Stomach (tissue), 9 donors: ENCODE data around the gene KCNIP4. TPM values are rescaled to one million over a fixed set of nuclear protein-coding genes. Genes with fewer than 3 reads are reported as not detected.

Experiments
- DNase-seq, 2 donors: peaks; one replicate each; pipeline versions ENCODE4 v3.0.0 to v3.0.0-alpha.2; 2013 to 2019
- H3K27ac ChIP-seq, 5 donors: fragments of 200-600 bp in 4 of 5; sonication (generic) in 4 of 5; one replicate each; pipeline ENCODE4 v1.5.1; 2013 to 2019; ENCODE audit warnings: mild to moderate bottlenecking in 1 of 5, moderate library complexity in 1 of 5
- H3K27me3 ChIP-seq, 3 donors: fragments of 200-600 bp; sonication (generic); one replicate each; pipeline ENCODE4 v1.5.1; 2017 to 2019; ENCODE audit warnings: mixed run types in 1 of 3
- H3K36me3 ChIP-seq, 4 donors: fragments of 200-600 bp; sonication (generic); 1 replicate in 3 of 4; 2 replicates in 1 of 4; pipeline ENCODE4 v1.5.1; 2016 to 2019
- H3K4me1 ChIP-seq, 4 donors: fragments of 200-600 bp; sonication (generic); one replicate each; pipeline ENCODE4 v1.5.1; 2016 to 2019
- H3K4me3 ChIP-seq, 4 donors: fragments of 200-600 bp; sonication (generic) in 3 of 4; one replicate each; pipeline ENCODE4 v1.5.1; 2016 to 2019; ENCODE audit warnings: mild to moderate bottlenecking in 1 of 4
- H3K9me3 ChIP-seq, 4 donors: fragments of 200-600 bp; sonication (generic); one replicate each; pipeline ENCODE4 v1.5.1; 2016 to 2019
- EP300 ChIP-seq: sonication (generic); formaldehyde crosslinking; IDR thresholded peaks from one replicate; pipeline ENCODE4 v1.6.1; 2017; ENCODE audit warnings: antibody characterized with exemption
- POLR2A ChIP-seq, 4 donors: fragments of 450-650 bp; IDR thresholded peaks; one replicate each; pipeline ENCODE4 v1.6.1; 2016; ENCODE audit warnings: antibody characterized with exemption in 4 of 4, control low read depth in 2 of 4, mild to moderate bottlenecking in 1 of 4, moderate library complexity in 1 of 4
- POLR2AphosphoS5 ChIP-seq, 3 donors: sonication (generic); formaldehyde crosslinking; IDR thresholded peaks; one replicate each; pipeline ENCODE4 v1.6.1; 2016; ENCODE audit warnings: antibody characterized with exemption in 3 of 3
- WGBS, 5 donors: extraction: QIAGEN DNeasy Blood & Tissue Kit in 3 of 5; methylation state at CpG; one replicate each; pipeline versions ENCODE4 v1.1.5 to v1.1.7; 2013 to 2018; 5-methylcytosine and 5-hydroxymethylcytosine counted together
- intact Hi-C: fragments of 100-400 bp; cut with DNase I; formaldehyde crosslinking; loops from one replicate; pipeline ENCODE4 v1.15.1; 2023; ENCODE audit warnings: low total_unique reads
- polyA plus RNA-seq, 3 donors: library from polyadenylated mRNA; stranded (reverse); fragments of 200-250 nt; gene quantifications; one replicate each; pipeline ENCODE4 v1.2.3, GENCODE V29; 2013
- total RNA-seq, 5 donors: library from RNA; depleted of rRNA; stranded (reverse); fragments of >200 nt; gene quantifications; one replicate each; pipeline versions ENCODE4 v1.1.0 to v1.2.3, GENCODE V29; 2014 to 2016
- TF ChIP-seq, protein P1 (sequence below), 7 experiments: fragments of 450-650 bp in 4 of 7; fragments of 200-600 bp in 3 of 7; sonication (generic) in 3 of 7; IDR thresholded peaks; one replicate each; pipeline ENCODE4 v1.5.1; 2016 to 2019; ENCODE audit warnings: antibody characterized with exemption in 7 of 7, control low read depth in 2 of 7, mild to moderate bottlenecking in 1 of 7
- donor health status: healthy with polysubstance abuse.
- donor health status: Bipolar disorder and iron deficiency.
- donor health status: healthy.

Gene KCNIP4
- total and polyA plus RNA-seq, 8 donors: 0.23 to 1.8 (median 1.3) TPM; not detected in 4

DNA sequence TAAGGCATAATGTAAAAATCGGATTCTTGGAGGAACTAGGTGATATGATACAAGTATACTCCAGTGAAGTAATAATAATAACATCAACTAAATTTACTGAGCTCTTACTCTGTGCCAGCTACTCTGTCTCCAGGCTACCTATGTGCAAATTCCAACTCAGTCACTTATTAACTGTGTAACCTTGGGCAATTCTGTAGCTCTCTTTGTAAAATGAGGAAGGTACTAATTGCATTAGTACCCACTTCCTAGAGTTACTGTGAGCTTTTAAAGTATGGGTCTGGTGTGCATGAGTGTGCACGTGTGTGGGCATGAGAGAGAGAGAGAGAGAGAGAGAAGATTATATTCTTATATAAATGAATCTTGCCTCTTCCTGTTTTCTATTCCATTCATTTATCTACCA lies 169.9 kb downstream of the KCNIP4 start:
- Histone ChIP-seq H3K9me3 (no peaks in the 10 kb centered on the region), H3K4me1 (no peaks in the 10 kb centered on the region), H3K4me3 (no peak overlapping the region), H3K27me3 (no peaks in the 10 kb centered on the region), H3K36me3 (no peaks in the 10 kb centered on the region), H3K27ac (no peak overlapping the region)
- TF ChIP-seq EP300 (no peak), POLR2AphosphoS5 (IDR thresholded peaks at IDR 0.05) (no peak), POLR2A (IDR thresholded peaks at IDR 0.05) (no peak)
- TF ChIP-seq, protein P1, sequence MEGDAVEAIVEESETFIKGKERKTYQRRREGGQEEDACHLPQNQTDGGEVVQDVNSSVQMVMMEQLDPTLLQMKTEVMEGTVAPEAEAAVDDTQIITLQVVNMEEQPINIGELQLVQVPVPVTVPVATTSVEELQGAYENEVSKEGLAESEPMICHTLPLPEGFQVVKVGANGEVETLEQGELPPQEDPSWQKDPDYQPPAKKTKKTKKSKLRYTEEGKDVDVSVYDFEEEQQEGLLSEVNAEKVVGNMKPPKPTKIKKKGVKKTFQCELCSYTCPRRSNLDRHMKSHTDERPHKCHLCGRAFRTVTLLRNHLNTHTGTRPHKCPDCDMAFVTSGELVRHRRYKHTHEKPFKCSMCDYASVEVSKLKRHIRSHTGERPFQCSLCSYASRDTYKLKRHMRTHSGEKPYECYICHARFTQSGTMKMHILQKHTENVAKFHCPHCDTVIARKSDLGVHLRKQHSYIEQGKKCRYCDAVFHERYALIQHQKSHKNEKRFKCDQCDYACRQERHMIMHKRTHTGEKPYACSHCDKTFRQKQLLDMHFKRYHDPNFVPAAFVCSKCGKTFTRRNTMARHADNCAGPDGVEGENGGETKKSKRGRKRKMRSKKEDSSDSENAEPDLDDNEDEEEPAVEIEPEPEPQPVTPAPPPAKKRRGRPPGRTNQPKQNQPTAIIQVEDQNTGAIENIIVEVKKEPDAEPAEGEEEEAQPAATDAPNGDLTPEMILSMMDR (IDR thresholded peaks at IDR 0.05): no peak
- 42 to 52% (median 43%) methylated on average over 2 of the region's 2 CpGs for WGBS, 5 donors
- no peak for DNase-seq
- intact Hi-C loops: no loop called here

DNA sequence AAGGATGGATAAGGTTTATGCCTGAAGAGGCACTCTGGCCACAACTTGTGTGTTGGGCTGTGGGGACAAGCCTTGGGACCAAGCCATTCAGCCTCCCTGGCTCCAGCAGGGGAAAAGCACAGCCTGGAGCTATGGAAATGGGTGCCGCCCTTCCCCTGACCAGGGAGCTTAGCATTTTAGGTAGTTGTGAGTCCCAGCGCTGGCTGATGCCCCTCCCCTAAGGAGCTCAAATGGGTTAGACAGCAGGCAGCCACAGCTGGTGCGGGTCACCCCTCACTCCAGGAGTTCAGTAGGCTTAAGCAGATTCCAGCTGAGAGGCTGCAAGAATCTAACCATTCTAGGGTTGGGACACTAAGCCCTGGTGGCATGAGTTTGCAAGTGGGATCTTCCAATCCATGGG lies 172.9 kb downstream of the KCNIP4 start:
- WGBS, 5 donors: 77 to 92% (median 84%) methylated on average over 2 to 3 of the region's 3 CpGs
- Histone ChIP-seq H3K36me3 (no peaks in the 10 kb centered on the region), H3K27ac (no peak overlapping the region), H3K9me3 (peaks cover 0 to 4% (median 0%) of the 10 kb centered on the region in 4 donors), H3K4me3 (no peak overlapping the region), H3K27me3 (no peaks in the 10 kb centered on the region), H3K4me1 (no peaks in the 10 kb centered on the region)
- intact Hi-C loops: no loop called here
- TF ChIP-seq POLR2A (IDR thresholded peaks at IDR 0.05) (no peak), EP300 (no peak), POLR2AphosphoS5 (IDR thresholded peaks at IDR 0.05) (no peak)
- TF ChIP-seq, protein P1 (IDR thresholded peaks at IDR 0.05): no peak
- DNase-seq: no peak

GRCh38 chr4:21769404-21770147 lies 179.0 kb downstream of the KCNIP4 start:
- Histone ChIP-seq H3K4me3 (no peak overlapping the region), H3K27me3 (no peaks in the 10 kb centered on the region), H3K27ac (no peak overlapping the region), H3K9me3 (peaks cover 0 to 4% (median 0%) of the 10 kb centered on the region in 4 donors), H3K4me1 (peaks cover 0 to 3% (median 0%) of the 10 kb centered on the region in 4 donors), H3K36me3 (no peaks in the 10 kb centered on the region)
- 42 to 48% (median 45%) methylated on average over 4 of the region's 4 CpGs for WGBS, 5 donors
- no peak for DNase-seq
- no peak for TF ChIP-seq POLR2A (IDR thresholded peaks at IDR 0.05)
- TF ChIP-seq POLR2AphosphoS5 (IDR thresholded peaks at IDR 0.05): no peak
- TF ChIP-seq, protein P1 (IDR thresholded peaks at IDR 0.05): no peak
- TF ChIP-seq EP300: no peak
- intact Hi-C loops: loop anchor here (10.0 kb wide), 1 partner anchor 255 kb away; no protein-coding TSS in a partner anchor

DNA sequence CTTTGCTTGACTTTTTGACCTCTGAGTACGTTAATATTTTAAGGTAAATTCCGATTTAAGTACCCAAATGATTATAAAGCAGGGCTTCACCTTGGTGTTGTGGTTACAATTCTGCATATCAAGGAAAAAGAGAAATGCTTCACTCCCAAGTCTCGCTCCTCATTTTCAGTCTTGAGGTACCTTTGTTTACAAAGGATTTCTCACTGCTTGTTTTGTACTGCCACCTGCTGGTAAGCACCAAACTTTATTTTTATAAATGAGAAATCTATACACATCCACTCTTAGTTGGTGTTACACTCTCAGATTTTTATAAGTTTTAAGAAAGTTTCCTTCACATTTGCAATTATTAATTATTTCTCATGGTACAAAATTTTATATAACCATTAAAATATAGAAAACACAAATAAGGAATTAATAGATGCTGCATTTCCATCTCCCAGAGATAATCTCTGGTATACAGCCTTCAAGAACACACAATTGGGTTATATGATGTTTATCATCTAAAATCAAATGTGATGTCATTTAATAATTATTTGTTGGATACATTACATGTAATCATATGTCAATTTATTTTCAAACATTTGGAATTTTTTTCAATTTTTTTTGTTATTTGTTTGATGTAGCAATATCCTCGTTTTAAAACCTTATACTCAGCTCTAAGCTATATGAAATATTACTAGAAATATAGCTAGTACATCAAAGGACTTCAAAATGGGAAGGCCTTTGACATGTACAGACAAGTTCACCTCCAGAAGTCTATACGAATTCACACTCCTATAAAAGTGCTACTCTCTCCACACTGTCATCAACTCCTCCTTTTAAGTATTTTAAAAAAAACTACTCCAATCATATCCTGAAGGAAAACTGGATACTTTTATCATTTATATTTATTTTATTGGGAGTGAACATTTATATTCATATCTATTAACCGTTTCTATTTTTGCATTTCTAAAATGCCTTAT lies 179.9 kb downstream of the KCNIP4 start:
- Histone ChIP-seq H3K4me3 (no peak overlapping the region), H3K36me3 (no peaks in the 10 kb centered on the region), H3K27me3 (no peaks in the 10 kb centered on the region), H3K9me3 (peaks cover 0 to 4% (median 0%) of the 10 kb centered on the region in 4 donors), H3K4me1 (peaks cover 0 to 3% (median 0%) of the 10 kb centered on the region in 4 donors), H3K27ac (no peak overlapping the region)
- intact Hi-C loops: loop anchor here (10.0 kb wide), 1 partner anchor 254 kb away; no protein-coding TSS in a partner anchor
- TF ChIP-seq EP300 (no peak), POLR2AphosphoS5 (IDR thresholded peaks at IDR 0.05) (no peak), POLR2A (IDR thresholded peaks at IDR 0.05) (no peak)
- TF ChIP-seq, protein P1 (IDR thresholded peaks at IDR 0.05): peak in 5 of 7 experiments; percentile 29 to 72 (median 57)
- WGBS, 5 donors: 14 to 23% (median 17%) methylated on average over 6 of the region's 6 CpGs
- peak in 1 of 2 donors; percentile 69 for DNase-seq
